Mesothelial cell of epicardium (in vitro differentiated cells): ENCODE data around the gene TANC1. TPM values are rescaled to one million over a fixed set of nuclear protein-coding genes. Genes with fewer than 3 reads are reported as not detected.
A peak's percentile ranks its signal among the peaks of the same experiment; 100 is the strongest.
"Not testable (repeated sequence)": the region's sequence is repeated elsewhere in the genome, so short reads cannot be mapped to it uniquely, and the experiment has no call there.

Experiments used
- DNase-seq, 2 experiments: peaks; one replicate each; pipeline ENCODE4 v3.0.0; 2021; ENCODE audit warnings: low spot score in 2 of 2; ENCODE audit not compliant: unreplicated experiment in 2 of 2
- H3K27ac Mint-ChIP-seq: 2 replicates; pipeline ENCODE4 v1.8.0; 2021; ENCODE audit warnings: mixed read lengths
- H3K27me3 Mint-ChIP-seq: 2 replicates; pipeline ENCODE4 v1.8.0; 2021; ENCODE audit warnings: low read depth, mixed read lengths
- H3K36me3 Mint-ChIP-seq: 2 replicates; pipeline ENCODE4 v1.8.0; 2021; ENCODE audit warnings: mixed read lengths
- H3K4me1 Mint-ChIP-seq: 2 replicates; pipeline ENCODE4 v1.8.0; 2021; ENCODE audit warnings: mixed read lengths
- H3K4me3 Mint-ChIP-seq: 2 replicates; pipeline ENCODE4 v1.8.0; 2021; ENCODE audit warnings: mild to moderate bottlenecking, moderate library complexity, mixed read lengths
- H3K9me3 Mint-ChIP-seq: 2 replicates; pipeline ENCODE4 v1.8.0; 2021; ENCODE audit warnings: mixed read lengths
- total RNA-seq: library from RNA; stranded (reverse); gene quantifications from 3 replicates; pipeline ENCODE4 v1.2.1, GENCODE V29; 2021
- TF ChIP-seq, protein P1 (sequence below): fragments of 200-600 bp; sonication (generic); IDR thresholded peaks from one replicate; pipeline ENCODE4 v1.5.0; 2021; ENCODE audit warnings: antibody characterized with exemption; ENCODE audit not compliant: unreplicated experiment

Gene TANC1
- total RNA-seq, 1 donor from 2014 or later, result 138 TPM

DNA sequence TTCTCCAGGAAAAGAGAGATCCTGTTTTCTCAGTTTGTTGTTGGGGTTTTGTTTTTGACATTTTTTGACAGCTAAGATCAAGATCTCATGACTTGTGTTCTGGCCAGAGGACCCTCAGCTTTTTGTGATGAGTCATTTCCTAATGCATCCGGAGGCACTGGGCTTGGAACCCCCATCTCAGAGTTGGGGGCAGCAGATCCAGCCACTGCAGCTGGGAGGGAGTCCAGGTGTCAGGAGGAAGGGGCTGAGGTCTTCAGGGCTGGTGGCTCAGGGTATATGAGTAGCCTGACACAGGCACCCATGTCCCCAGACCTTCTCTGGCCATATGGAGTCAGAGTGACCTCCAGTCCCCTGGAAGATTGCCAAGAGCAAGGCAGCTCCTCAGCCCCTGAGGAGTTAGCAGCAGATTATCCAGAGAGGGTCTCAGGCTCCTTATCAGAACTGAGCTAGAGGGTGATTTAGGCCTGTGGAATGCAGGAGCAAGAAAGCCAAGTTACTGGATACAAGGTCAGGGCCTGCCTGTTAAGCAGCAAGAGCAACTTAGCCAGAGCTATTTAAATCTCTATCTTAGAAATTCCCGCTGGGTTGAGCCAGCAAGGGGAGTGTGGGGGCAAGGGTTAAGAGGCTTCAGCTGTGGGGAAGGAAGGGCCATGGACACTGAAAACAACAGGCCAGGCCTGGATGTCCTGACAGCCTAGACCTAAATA is 62.4 kb downstream of the TANC1 start:
- Mint-ChIP-seq H3K4me3 (no peak overlapping the region), H3K27me3 (no peaks in the 10 kb centered on the region), H3K4me1 (peaks cover 69% of the 10 kb centered on the region), H3K9me3 (no peaks in the 10 kb centered on the region), H3K27ac (peak overlapping the region; percentile 88), H3K36me3 (peaks cover 11% of the 10 kb centered on the region)
- TF ChIP-seq, protein P1, sequence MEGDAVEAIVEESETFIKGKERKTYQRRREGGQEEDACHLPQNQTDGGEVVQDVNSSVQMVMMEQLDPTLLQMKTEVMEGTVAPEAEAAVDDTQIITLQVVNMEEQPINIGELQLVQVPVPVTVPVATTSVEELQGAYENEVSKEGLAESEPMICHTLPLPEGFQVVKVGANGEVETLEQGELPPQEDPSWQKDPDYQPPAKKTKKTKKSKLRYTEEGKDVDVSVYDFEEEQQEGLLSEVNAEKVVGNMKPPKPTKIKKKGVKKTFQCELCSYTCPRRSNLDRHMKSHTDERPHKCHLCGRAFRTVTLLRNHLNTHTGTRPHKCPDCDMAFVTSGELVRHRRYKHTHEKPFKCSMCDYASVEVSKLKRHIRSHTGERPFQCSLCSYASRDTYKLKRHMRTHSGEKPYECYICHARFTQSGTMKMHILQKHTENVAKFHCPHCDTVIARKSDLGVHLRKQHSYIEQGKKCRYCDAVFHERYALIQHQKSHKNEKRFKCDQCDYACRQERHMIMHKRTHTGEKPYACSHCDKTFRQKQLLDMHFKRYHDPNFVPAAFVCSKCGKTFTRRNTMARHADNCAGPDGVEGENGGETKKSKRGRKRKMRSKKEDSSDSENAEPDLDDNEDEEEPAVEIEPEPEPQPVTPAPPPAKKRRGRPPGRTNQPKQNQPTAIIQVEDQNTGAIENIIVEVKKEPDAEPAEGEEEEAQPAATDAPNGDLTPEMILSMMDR, result no peak
- DNase-seq, result no peak

DNA sequence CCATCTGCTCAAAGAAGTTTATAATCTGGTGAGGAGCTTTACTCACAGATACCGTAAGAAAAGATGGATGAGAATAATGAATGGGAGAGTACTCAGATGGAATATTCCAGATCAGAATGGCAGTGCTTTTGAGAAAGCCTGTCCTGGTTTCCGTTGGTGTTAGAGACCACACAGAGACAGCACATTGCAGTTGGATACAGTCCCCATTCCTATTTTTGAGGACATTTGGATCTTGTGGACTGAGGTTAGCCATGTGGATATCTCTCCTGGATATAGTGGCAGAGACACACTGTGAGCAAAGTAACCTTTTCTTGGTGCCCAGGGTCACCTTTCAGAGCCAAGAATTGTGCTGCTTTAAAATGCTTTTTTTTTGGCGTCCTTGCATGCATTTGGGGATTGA is 63.7 kb downstream of the TANC1 start:
- H3K9me3 Mint-ChIP-seq, result no peaks in the 10 kb centered on the region
- H3K36me3 Mint-ChIP-seq, result peaks cover 8% of the 10 kb centered on the region
- H3K27me3 Mint-ChIP-seq, result no peaks in the 10 kb centered on the region
- peaks cover 67% of the 10 kb centered on the region for H3K4me1 Mint-ChIP-seq
- DNase-seq, result no peak
- no peak overlapping the region for H3K4me3 Mint-ChIP-seq
- peak overlapping the region; percentile 88 for H3K27ac Mint-ChIP-seq
- TF ChIP-seq, protein P1, result no peak

DNA sequence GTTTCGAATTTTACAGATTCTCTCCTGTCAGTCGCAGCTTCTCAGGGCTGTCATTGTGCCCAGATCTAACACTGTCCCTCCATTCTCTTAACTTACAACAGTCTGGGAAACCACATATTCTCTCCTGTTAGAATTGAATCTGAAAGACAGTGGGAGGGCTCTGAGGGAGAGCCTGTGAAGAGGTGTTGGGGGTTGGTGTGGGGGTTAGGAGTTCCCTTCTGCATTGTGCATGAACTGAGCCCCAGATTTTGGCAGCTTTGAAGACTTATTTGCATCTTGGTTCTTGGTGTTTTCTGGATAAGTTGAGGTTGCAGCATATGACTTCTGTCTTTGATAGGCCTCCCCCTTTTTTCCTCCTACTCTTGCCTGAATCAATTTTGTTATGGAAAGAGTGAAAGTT is 64.1 kb downstream of the TANC1 start:
- Mint-ChIP-seq H3K27ac (peak overlapping the region; percentile 88), H3K4me3 (no peak overlapping the region), H3K27me3 (no peaks in the 10 kb centered on the region), H3K36me3 (peaks cover 8% of the 10 kb centered on the region), H3K4me1 (peaks cover 63% of the 10 kb centered on the region), H3K9me3 (peaks cover 2% of the 10 kb centered on the region)
- TF ChIP-seq, protein P1, result no peak
- DNase-seq, result no peak

DNA sequence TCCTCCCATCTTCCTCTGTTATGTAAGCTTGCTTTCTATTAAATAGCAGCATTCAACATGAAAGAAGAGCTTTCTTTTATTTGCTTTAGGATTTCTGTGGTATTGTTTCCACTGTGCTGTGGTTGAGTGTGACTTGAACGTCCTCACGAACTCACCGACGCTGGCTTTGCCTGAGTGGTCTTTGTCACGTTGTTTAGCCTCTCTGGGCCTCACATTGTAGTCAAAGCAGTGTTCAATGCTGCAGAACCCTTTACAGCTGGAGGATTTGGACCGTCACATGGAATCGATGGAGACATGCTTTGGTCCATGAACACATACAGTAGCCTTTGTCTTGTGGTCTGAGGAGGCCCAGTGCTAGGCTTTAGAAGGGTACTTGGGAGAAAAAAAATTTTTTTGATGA is 66.3 kb downstream of the TANC1 start:
- peaks cover 22% of the 10 kb centered on the region for H3K9me3 Mint-ChIP-seq
- no peak for DNase-seq
- no peaks in the 10 kb centered on the region for H3K27me3 Mint-ChIP-seq
- peaks cover 25% of the 10 kb centered on the region for H3K36me3 Mint-ChIP-seq
- peak overlapping the region; percentile 47 for H3K27ac Mint-ChIP-seq
- peaks cover 57% of the 10 kb centered on the region for H3K4me1 Mint-ChIP-seq
- H3K4me3 Mint-ChIP-seq, result no peak overlapping the region
- TF ChIP-seq, protein P1, result no peak

DNA sequence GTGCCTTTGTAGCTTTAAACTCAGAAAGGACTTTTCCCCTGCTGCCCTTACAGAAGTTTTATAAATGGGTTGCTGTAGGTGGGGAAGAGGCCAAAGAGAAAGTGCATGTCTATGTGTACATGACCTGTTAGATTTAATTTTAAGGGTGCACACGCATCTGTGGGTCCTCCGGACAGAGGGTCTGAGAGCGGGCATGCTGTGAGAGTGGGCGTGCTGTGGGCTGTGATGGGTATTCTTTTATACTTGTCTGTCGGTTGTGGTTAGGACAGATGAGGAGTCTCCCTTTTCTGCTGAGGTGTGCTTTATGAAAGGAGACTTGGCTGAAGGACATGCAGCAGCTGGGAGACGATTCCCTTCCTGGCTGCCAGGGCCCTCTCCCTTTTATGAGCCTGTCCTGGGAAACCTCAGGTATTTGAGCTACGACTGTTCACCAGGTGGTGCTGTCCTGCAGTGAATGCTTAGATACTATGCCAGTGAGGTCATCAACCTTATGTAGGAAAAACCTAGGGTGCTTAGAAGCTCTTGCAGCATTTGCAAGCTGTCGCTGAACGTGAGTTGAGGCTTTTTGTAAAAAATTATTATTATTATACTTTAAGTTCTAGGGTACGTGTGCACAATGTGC is 67.5 kb downstream of the TANC1 start:
- Mint-ChIP-seq H3K9me3 (peaks cover 30% of the 10 kb centered on the region), H3K4me1 (peaks cover 46% of the 10 kb centered on the region), H3K27me3 (no peaks in the 10 kb centered on the region), H3K36me3 (peaks cover 36% of the 10 kb centered on the region), H3K4me3 (no peak overlapping the region), H3K27ac (peak overlapping the region; percentile 83)
- no peak for DNase-seq
- TF ChIP-seq, protein P1, result no peak

DNA sequence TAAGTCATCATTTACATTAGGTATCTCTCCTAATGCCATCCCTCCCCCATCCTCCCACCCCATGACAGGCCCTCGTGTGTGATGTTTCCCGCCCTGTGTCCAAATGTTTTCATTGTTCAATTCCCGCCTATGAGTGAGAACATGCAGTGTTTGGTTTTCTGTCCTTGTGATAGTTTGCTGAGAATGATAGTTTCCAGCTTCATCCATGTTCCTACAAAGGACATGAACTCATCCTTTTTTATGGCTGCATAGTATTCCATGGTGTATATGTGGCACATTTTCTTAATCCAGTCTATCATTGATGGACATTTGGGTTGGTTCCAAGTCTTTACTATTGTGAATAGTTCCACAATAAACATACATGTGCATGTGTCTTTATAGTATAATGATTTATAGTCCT is 68.0 kb downstream of the TANC1 start:
- H3K9me3 Mint-ChIP-seq, result peaks cover 30% of the 10 kb centered on the region
- H3K4me1 Mint-ChIP-seq, result peaks cover 41% of the 10 kb centered on the region
- H3K27ac Mint-ChIP-seq, H3K4me3 Mint-ChIP-seq, DNase-seq, H3K27me3 Mint-ChIP-seq: not testable (repeated sequence)
- H3K36me3 Mint-ChIP-seq, result peaks cover 41% of the 10 kb centered on the region

DNA sequence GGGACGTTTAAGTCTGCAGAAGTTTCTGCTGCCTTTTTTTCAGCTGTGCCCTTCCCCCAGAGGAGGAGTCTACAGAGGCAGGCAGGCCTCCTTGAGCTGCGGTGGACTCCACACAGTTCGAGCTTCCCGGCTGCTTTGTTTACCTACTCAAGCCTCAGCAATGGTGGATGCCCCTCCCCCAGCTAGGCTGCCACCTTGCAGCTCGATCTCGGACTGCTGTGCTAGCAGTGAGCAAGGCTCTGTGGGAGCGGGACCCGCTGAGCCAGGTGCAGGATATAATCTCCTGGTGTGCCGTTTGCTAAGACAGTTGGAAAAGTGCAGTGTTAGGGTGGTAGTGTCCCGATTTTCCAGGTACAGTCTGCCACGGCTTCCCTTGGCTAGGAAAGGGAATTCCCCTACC is 72.9 kb downstream of the TANC1 start:
- H3K27me3 Mint-ChIP-seq, H3K4me3 Mint-ChIP-seq, H3K27ac Mint-ChIP-seq, DNase-seq: not testable (repeated sequence)
- Mint-ChIP-seq H3K36me3 (peaks cover 59% of the 10 kb centered on the region), H3K9me3 (peaks cover 30% of the 10 kb centered on the region), H3K4me1 (peaks cover 45% of the 10 kb centered on the region)
